Measurements from ENCODE around the gene NAT8.
"Not testable (repeated sequence)": the region's sequence is repeated elsewhere in the genome, so short reads cannot be mapped to it uniquely, and the experiment has no call there.

Gene NAT8

GRCh38 chr2:73624625-73625024 is 17.6 kb downstream of the NAT8 start:
- H3K9me2 ChIP-seq (replicated peaks; ENCODE audit: insufficient read depth, low read length); H2AFZ ChIP-seq (ENCODE audit: low read length); DNase-seq; H3K36me3 ChIP-seq (replicated peaks; ENCODE audit: insufficient read depth, low read length); H3K9ac ChIP-seq (ENCODE audit: low read length); H3K9me3 ChIP-seq (replicated peaks; ENCODE audit: insufficient read depth, low read length); H3F3A ChIP-seq (ENCODE audit: insufficient read depth, low read length); H3K27me3 ChIP-seq (replicated peaks; ENCODE audit: insufficient read depth, low read length); H3K4me2 ChIP-seq (ENCODE audit: low read depth, low read length); H3K4me3 ChIP-seq (ENCODE audit: low read length); H3K27ac ChIP-seq (ENCODE audit: low read length); H3K79me2 ChIP-seq (ENCODE audit: low read length); H4K20me1 ChIP-seq (ENCODE audit: insufficient read depth, low read length); H3K4me1 ChIP-seq (ENCODE audit: low read length): not testable (repeated sequence)

DNA sequence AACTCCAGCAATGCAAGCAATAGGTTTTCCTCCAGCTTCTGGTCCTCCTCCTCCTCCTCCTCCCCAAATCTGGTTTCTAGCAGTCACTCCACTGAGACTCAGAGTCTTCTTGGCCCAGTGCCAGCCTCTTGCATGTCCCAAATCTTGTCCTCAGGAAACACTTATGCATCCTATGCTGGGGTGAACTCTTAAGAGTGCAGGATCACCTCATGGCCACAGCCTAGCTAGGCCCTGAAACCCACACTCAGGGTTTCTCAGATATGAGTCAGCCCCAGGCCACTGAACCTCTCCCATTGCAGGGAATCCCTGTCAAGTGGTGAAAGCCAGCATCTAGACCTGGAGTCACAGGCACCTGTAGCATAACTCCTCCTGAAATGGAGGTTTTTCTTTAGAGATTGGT is 18.2 kb downstream of the NAT8 start:
- H3K9me2 ChIP-seq (replicated peaks; ENCODE audit: insufficient read depth, low read length); H3K4me3 ChIP-seq (ENCODE audit: low read length); H2AFZ ChIP-seq (ENCODE audit: low read length); DNase-seq; H3K79me2 ChIP-seq (ENCODE audit: low read length); H4K20me1 ChIP-seq (ENCODE audit: insufficient read depth, low read length); H3K4me1 ChIP-seq (ENCODE audit: low read length); H3K9me3 ChIP-seq (replicated peaks; ENCODE audit: insufficient read depth, low read length); H3K9ac ChIP-seq (ENCODE audit: low read length); H3K36me3 ChIP-seq (replicated peaks; ENCODE audit: insufficient read depth, low read length); H3K4me2 ChIP-seq (ENCODE audit: low read depth, low read length); H3K27me3 ChIP-seq (replicated peaks; ENCODE audit: insufficient read depth, low read length); H3F3A ChIP-seq (ENCODE audit: insufficient read depth, low read length); H3K27ac ChIP-seq (ENCODE audit: low read length): not testable (repeated sequence)

DNA sequence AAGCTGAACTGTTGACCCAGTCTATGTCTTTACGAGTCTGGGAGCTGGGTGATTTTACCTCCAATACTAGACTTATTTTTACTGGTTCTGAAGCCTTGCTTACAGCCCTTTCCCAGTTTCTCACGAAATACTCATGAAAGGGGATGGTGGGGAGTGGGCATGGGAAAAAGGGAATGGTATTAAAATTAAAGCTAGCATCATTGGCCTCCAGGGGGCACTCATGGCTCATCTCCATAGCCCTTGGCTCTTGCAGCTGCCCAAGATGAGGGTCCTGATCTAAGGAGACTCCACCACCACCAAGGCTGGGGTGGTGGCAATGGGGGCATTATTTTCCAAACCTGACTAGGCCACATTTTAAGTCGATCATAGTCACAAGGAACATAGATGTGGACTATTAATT is 22.3 kb downstream of the NAT8 start:
- not testable (repeated sequence) for H3K79me2 ChIP-seq (ENCODE audit: low read length); DNase-seq; H3K4me2 ChIP-seq (ENCODE audit: low read depth, low read length); H3K9me3 ChIP-seq (replicated peaks; ENCODE audit: insufficient read depth, low read length); H3K4me3 ChIP-seq (ENCODE audit: low read length); H3K27ac ChIP-seq (ENCODE audit: low read length); H3K27me3 ChIP-seq (replicated peaks; ENCODE audit: insufficient read depth, low read length); H3K36me3 ChIP-seq (replicated peaks; ENCODE audit: insufficient read depth, low read length); H4K20me1 ChIP-seq (ENCODE audit: insufficient read depth, low read length); H3F3A ChIP-seq (ENCODE audit: insufficient read depth, low read length); H3K4me1 ChIP-seq (ENCODE audit: low read length); H3K9ac ChIP-seq (ENCODE audit: low read length); H3K9me2 ChIP-seq (replicated peaks; ENCODE audit: insufficient read depth, low read length); H2AFZ ChIP-seq (ENCODE audit: low read length)
- TF ChIP-seq, protein P1, sequence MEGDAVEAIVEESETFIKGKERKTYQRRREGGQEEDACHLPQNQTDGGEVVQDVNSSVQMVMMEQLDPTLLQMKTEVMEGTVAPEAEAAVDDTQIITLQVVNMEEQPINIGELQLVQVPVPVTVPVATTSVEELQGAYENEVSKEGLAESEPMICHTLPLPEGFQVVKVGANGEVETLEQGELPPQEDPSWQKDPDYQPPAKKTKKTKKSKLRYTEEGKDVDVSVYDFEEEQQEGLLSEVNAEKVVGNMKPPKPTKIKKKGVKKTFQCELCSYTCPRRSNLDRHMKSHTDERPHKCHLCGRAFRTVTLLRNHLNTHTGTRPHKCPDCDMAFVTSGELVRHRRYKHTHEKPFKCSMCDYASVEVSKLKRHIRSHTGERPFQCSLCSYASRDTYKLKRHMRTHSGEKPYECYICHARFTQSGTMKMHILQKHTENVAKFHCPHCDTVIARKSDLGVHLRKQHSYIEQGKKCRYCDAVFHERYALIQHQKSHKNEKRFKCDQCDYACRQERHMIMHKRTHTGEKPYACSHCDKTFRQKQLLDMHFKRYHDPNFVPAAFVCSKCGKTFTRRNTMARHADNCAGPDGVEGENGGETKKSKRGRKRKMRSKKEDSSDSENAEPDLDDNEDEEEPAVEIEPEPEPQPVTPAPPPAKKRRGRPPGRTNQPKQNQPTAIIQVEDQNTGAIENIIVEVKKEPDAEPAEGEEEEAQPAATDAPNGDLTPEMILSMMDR (IDR thresholded peaks at IDR 0.05; ENCODE audit: low read length): peak; percentile 31; the same call in 1 of the 2 replicates

DNA sequence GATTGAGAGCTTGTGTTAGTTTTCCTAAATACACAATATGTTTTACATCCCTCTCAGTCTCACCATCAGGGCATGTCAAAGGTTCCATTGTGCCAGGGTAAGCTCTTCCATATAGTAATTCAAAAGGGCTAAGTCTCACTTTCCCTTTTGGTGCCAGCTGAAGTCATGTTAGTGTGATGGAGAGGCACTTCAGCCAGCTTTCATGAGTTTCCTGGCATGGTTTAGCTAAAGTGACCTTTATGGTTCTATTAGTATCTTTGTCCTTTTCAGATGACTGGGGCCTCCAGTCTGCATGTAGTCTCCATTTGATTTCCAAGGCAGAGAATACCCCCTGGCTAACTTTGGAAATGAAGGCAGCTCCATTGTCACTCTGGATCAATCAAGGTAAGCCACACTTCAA is 27.2 kb downstream of the NAT8 start:
- Histone ChIP-seq H3K9me3 (replicated peaks; ENCODE audit: insufficient read depth, low read length) (no peaks in the 10 kb centered on the region), H3K4me1 (ENCODE audit: low read length) (peaks cover 7% of the 10 kb centered on the region), H4K20me1 (ENCODE audit: insufficient read depth, low read length) (no peaks in the 10 kb centered on the region), H3K27me3 (replicated peaks; ENCODE audit: insufficient read depth, low read length) (no peaks in the 10 kb centered on the region), H3K79me2 (ENCODE audit: low read length) (no peaks in the 10 kb centered on the region), H3K4me3 (ENCODE audit: low read length) (no peak overlapping the region), H3K9ac (ENCODE audit: low read length) (no peak overlapping the region), H3K4me2 (ENCODE audit: low read depth, low read length) (no peak overlapping the region), H2AFZ (ENCODE audit: low read length) (no peak overlapping the region), H3K27ac (ENCODE audit: low read length) (no peak overlapping the region), H3K9me2 (replicated peaks; ENCODE audit: insufficient read depth, low read length) (no peaks in the 10 kb centered on the region), H3K36me3 (replicated peaks; ENCODE audit: insufficient read depth, low read length) (no peaks in the 10 kb centered on the region), H3F3A (ENCODE audit: insufficient read depth, low read length) (no peaks in the 10 kb centered on the region)
- no peak for TF ChIP-seq EZH2 (optimal IDR thresholded peaks at IDR 0.05; ENCODE audit: low read depth, low read length)
- TF ChIP-seq, protein P1 (IDR thresholded peaks at IDR 0.05; ENCODE audit: low read length): no peak
- TF ChIP-seq EZH2phosphoT487 (IDR thresholded peaks at IDR 0.05; ENCODE audit: low read length): no peak
- no peak for DNase-seq

Data from MM.1S (cell line).